PC-9 (cell line): ENCODE results near the gene STXBP3. TPM values are rescaled to one million over a fixed set of nuclear protein-coding genes. Genes with fewer than 3 reads are reported as not detected.

ENCODE experiments used
- BruUV-seq: library from RNA; stranded (reverse); fragments of 400-500 nt; replicated peaks from 2 replicates; lab custom pipeline; 2021; lab: Mats Ljungman, UMichigan
- CTCF ChIA-PET: fragments of 300-600 bp; sonication (Branson Sonifier 250); formaldehyde crosslinking; loops from one replicate; lab custom pipeline; 2022; ENCODE audit warnings: antibody characterized with exemption; lab: Charles Lee
- POLR2A ChIA-PET: fragments of 300-600 bp; sonication (Branson Sonifier 250); formaldehyde crosslinking; loops from one replicate; lab custom pipeline; 2022; ENCODE audit warnings: antibody characterized with exemption; ENCODE audit not compliant: unreplicated experiment; lab: Charles Lee
- DNase-seq, 2 experiments: peaks; one replicate each; pipeline versions ENCODE4 v3.0.0 to v3.0.0-alpha.2; 2015 to 2022; ENCODE audit warnings: mixed read lengths in 1 of 2
- H2AFZ ChIP-seq: fragments of 200-600 bp; sonication (generic); 2 replicates; pipeline ENCODE4 v1.8.1; 2017; ENCODE audit warnings: antibody characterized with exemption
- H3F3A ChIP-seq: fragments of 200-600 bp; sonication (generic); 2 replicates; pipeline ENCODE4 v1.8.1; 2017; ENCODE audit warnings: antibody characterized with exemption, mild to moderate bottlenecking, low read depth; ENCODE audit not compliant: insufficient read depth
- H3K27ac ChIP-seq: fragments of 200-600 bp; sonication (generic); 2 replicates; pipeline ENCODE4 v1.6.1; 2016; ENCODE audit warnings: mixed run types
- H3K27me3 ChIP-seq: fragments of 200-600 bp; sonication (generic); 2 replicates; pipeline ENCODE4 v1.6.1; 2016; ENCODE audit warnings: low read depth, mixed run types; ENCODE audit not compliant: insufficient read depth
- H3K36me3 ChIP-seq: fragments of 200-600 bp; sonication (generic); 2 replicates; pipeline ENCODE4 v1.6.1; 2016; ENCODE audit warnings: low read depth, mixed run types
- H3K4me1 ChIP-seq: fragments of 200-600 bp; sonication (generic); replicated peaks from 2 replicates; pipeline ENCODE4 v1.6.1; 2016; ENCODE audit warnings: mixed run types; ENCODE audit not compliant: insufficient read depth
- H3K4me2 ChIP-seq: fragments of 200-600 bp; sonication (generic); 2 replicates; pipeline ENCODE4 v1.6.1; 2017; ENCODE audit warnings: mixed run types
- H3K4me3 ChIP-seq: fragments of 200-600 bp; sonication (generic); 2 replicates; pipeline ENCODE4 v1.6.1; 2016; ENCODE audit warnings: mixed run types
- H3K79me2 ChIP-seq: fragments of 200-600 bp; sonication (generic); 2 replicates; pipeline ENCODE4 v1.6.1; 2017; ENCODE audit warnings: low read depth, mixed run types
- H3K9me2 ChIP-seq: fragments of 200-600 bp; sonication (generic); 2 replicates; pipeline ENCODE4 v1.8.1; 2017; ENCODE audit warnings: mild to moderate bottlenecking; ENCODE audit not compliant: insufficient read depth
- H3K9me3 ChIP-seq: fragments of 200-600 bp; sonication (generic); 2 replicates; pipeline ENCODE4 v1.8.1; 2016; ENCODE audit warnings: low read depth; ENCODE audit not compliant: insufficient read depth
- H4K20me1 ChIP-seq: fragments of 200-600 bp; sonication (generic); 2 replicates; pipeline ENCODE4 v1.8.1; 2017; ENCODE audit not compliant: insufficient read depth
- EZH2 ChIP-seq: fragments of 200-600 bp; sonication (generic); IDR thresholded peaks from 2 replicates; pipeline ENCODE4 v1.8.0; 2017; ENCODE audit warnings: antibody characterized with exemption, low read depth
- intact Hi-C: fragments of 100-400 bp; cut with micrococcal nuclease; formaldehyde crosslinking; loops from one replicate; pipeline ENCODE4 v1.10.0; 2022; ENCODE audit not compliant: unreplicated experiment
- total RNA-seq: library from RNA; stranded (reverse); gene quantifications from 2 replicates; pipeline ENCODE4 v1.2.3, GENCODE V29; 2021
- TF ChIP-seq, protein P1 (sequence below): fragments of 200-600 bp; sonication (generic); conservative IDR thresholded peaks from 2 replicates; pipeline ENCODE4 v1.6.1; 2017; ENCODE audit warnings: mixed run types, antibody characterized with exemption, mild to moderate bottlenecking, moderate library complexity

STXBP3 gene
- total RNA-seq, 1 experiment from 2014 or later: 37.0 TPM

DNA sequence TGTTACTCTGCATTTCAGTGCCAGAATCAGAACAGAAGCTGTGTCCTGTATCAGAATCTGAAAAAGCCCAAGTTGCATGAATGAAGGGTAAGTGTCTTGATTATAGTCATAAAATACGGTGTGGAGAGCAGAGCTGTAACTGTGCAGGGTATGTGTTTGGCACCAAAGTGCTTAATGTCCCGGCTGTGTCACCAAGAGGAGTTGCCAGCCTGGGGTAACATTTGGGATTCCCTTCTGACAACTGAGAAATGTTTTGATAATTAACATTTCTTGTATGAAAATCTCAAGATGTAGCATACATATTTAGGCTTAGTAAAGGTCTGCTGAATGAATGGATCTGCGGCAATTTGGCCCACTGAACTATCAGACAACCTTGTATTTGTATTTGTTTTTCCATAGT is 77.2 kb downstream of the STXBP3 start:
- CTCF ChIA-PET: no interaction called here
- BruUV-seq: no TSS peak
- Histone ChIP-seq H3F3A (peaks cover 4% of the 10 kb centered on the region; the same call in 1 of the 2 replicates), H3K9me3 (no peaks in the 10 kb centered on the region), H3K9me2 (no peaks in the 10 kb centered on the region), H3K4me1 (peaks cover 10% of the 10 kb centered on the region), H4K20me1 (no peaks in the 10 kb centered on the region), H3K36me3 (no peaks in the 10 kb centered on the region), H2AFZ (no peak overlapping the region), H3K4me2 (no peak overlapping the region), H3K79me2 (no peaks in the 10 kb centered on the region), H3K4me3 (no peak overlapping the region), H3K27me3 (no peaks in the 10 kb centered on the region), H3K27ac (no peak overlapping the region)
- no peak for DNase-seq
- TF ChIP-seq, protein P1, sequence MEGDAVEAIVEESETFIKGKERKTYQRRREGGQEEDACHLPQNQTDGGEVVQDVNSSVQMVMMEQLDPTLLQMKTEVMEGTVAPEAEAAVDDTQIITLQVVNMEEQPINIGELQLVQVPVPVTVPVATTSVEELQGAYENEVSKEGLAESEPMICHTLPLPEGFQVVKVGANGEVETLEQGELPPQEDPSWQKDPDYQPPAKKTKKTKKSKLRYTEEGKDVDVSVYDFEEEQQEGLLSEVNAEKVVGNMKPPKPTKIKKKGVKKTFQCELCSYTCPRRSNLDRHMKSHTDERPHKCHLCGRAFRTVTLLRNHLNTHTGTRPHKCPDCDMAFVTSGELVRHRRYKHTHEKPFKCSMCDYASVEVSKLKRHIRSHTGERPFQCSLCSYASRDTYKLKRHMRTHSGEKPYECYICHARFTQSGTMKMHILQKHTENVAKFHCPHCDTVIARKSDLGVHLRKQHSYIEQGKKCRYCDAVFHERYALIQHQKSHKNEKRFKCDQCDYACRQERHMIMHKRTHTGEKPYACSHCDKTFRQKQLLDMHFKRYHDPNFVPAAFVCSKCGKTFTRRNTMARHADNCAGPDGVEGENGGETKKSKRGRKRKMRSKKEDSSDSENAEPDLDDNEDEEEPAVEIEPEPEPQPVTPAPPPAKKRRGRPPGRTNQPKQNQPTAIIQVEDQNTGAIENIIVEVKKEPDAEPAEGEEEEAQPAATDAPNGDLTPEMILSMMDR: no peak
- no peak for TF ChIP-seq EZH2
- POLR2A ChIA-PET: interaction anchor here (0.5 kb wide), 1 partner anchor 24 kb away, joined by 6 read pairs; no protein-coding TSS in a partner anchor
- intact Hi-C loops: no loop called here

- BruUV-seq: no TSS peak
- peaks cover 6% of the 10 kb centered on the region; the same call in 1 of the 2 replicates for H3F3A ChIP-seq
- H3K36me3 ChIP-seq: no peaks in the 10 kb centered on the region
- DNase-seq: peak in 1 of 2 experiments; percentile 32
- H3K9me2 ChIP-seq: no peaks in the 10 kb centered on the region
- ChIA-PET POLR2A (no interaction called here), CTCF (no interaction called here)
- no peaks in the 10 kb centered on the region for H3K79me2 ChIP-seq
- H3K4me2 ChIP-seq: no peak overlapping the region
- no peaks in the 10 kb centered on the region for H4K20me1 ChIP-seq
- no peak overlapping the region for H2AFZ ChIP-seq
- H3K4me3 ChIP-seq: no peak overlapping the region
- no peaks in the 10 kb centered on the region for H3K27me3 ChIP-seq
- intact Hi-C loops: no loop called here
- peaks cover 14% of the 10 kb centered on the region for H3K4me1 ChIP-seq
- no peaks in the 10 kb centered on the region for H3K9me3 ChIP-seq
- TF ChIP-seq, protein P1: no peak
- no peak for TF ChIP-seq EZH2
- H3K27ac ChIP-seq: no peak overlapping the region
Measured at GRCh38 chr1:108824051-108824450, 77.6 kb downstream of the STXBP3 start.

DNA sequence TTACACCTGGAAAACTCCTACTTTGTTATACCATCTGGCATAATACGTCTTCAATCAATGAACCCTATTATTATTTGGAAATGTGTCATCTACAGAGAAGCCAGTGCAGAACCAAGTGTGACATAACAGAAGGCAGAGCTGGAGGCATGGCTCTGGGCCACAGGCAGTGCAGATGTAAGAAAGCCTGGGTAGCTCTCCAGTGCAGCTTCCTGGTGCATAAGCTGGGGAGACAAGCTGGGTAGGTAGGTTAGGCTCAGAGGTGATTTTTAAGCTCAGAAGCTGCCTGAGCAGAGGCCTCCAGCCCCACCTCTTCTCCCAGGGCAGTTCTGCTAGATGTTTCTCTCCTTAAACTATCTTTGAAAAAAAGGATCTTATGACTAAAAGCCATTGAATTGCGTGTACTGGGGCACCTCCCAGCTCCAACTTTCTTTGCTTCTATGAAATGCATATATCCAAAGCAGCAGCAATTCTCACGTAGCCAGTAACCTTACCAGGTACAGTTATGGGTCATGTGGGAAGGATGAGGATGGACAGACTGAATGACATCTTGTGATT is 79.7 kb downstream of the STXBP3 start:
- Histone ChIP-seq H3F3A (peaks cover 22% of the 10 kb centered on the region), H3K4me2 (no peak overlapping the region), H4K20me1 (no peaks in the 10 kb centered on the region), H3K79me2 (no peaks in the 10 kb centered on the region), H3K4me3 (no peak overlapping the region), H2AFZ (no peak overlapping the region), H3K9me2 (no peaks in the 10 kb centered on the region), H3K27ac (no peak overlapping the region), H3K4me1 (peaks cover 32% of the 10 kb centered on the region), H3K9me3 (no peaks in the 10 kb centered on the region), H3K27me3 (no peaks in the 10 kb centered on the region), H3K36me3 (no peaks in the 10 kb centered on the region)
- ChIA-PET POLR2A (no interaction called here), CTCF (no interaction called here)
- no peak for DNase-seq
- no TSS peak for BruUV-seq
- intact Hi-C loops: no loop called here
- no peak for TF ChIP-seq EZH2
- TF ChIP-seq, protein P1: no peak
